D341Med (cell line): ENCODE data around the gene SLC31A1.
A peak's percentile ranks its signal among the peaks of the same experiment; 100 is the strongest.

Source experiments
- DNase-seq: peaks from one replicate; pipeline ENCODE4 v3.0.0; 2012; ENCODE audit warnings: low spot score

SLC31A1 gene

GRCh38 chr9:113221003-113221799, at the start of gene SLC31A1, which contains the start of gene FKBP15:
TSS of gene SLC31A1 (plus strand) at chr9:113221544. CDS start at chr9:113256149, 34,605 bp downstream.
TSS of gene FKBP15 (minus strand) at chr9:113221277. CDS start at chr9:113221243, 34 bp downstream.
- peak; percentile 98 for DNase-seq

GRCh38 chr9:113173341-113173740, 48.0 kb upstream of the SLC31A1 start:
- no peak for DNase-seq

DNA sequence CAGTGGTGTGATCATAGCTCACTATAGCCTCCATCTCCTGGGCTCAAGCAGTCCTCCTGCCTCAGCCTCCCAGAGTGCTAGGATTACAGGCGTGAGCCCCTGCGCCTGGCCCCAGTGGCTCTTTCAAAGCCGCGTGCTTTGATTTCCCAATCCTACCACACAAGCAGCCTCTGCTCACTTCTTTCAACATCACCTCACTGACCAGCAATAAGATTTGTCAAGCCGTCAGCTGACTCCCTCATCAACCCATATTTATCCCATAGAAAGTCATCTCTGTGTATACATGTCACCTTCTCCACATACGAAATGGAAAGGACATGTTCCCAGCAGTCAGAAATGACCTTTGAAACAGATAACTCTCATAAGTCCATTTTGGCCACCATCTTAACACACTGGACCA, 44.5 kb upstream of the SLC31A1 start:
- no peak for DNase-seq

- DNase-seq, result no peak
These were observed 44.1 kb upstream of the SLC31A1 start for GRCh38 chr9:113177251-113177650.

DNA sequence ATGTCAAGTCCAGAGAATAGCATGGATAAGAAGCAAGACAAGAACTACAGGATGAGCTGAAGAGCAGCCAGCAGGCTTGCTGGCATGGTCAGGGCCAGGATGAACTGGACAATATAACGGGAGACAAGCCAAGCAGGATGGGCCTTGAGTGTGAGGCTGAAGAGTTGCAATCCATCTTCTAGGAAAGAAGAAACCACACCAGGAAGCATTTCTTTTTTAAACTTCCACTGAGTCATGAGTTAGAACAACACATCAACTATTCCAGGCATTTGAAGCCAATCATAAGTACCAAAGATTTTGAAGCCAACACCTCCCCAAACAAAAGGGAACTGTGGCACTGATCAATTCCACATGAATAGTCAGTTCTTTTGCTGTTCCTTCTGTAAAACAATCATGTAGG, 43.3 kb upstream of the SLC31A1 start:
- DNase-seq, result no peak

GRCh38 chr9:113179839-113180238, 41.5 kb upstream of the SLC31A1 start:
- no peak for DNase-seq

DNA sequence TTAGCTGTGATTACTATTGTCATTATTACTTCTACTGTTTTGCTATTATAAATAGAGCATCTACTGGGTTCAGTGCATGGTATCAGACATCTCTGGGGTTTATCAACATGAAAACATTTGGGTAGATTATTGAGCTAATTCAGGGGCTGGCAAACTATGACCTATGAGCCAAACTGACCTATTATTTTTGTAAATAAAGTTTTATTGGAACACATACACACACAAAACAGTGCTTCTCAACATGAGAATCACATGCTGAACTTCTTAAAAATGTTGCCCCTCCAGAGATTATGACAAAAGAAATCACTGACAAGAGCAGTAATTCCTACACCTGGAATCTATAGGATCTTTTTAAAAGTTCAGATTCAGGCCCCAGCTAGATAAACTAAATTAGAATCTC, 40.2 kb upstream of the SLC31A1 start:
- DNase-seq, result no peak

DNA sequence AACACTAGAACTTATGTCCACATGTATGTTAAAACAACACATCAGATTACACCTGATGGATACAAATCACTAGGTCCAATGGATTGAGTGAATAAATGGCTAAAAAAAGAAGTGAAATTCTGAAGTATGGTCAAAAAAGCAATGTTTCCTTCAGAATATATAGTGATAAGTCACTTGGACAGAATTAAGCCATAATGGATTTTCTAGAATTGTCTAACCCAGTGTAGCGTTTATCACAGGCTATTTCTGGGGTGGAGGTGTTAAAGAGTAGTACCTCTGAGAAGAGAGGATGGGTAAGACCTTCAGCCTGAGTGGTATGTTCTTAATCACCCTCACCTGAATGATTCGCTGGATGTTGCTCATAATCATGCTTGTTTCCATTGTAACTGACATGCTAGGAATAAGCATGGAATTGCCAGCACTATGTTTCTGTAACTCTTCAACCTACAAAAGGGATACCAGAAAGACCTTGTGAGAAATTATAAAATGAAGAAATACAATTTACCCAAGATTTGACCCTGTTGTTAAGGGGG, 37.3 kb upstream of the SLC31A1 start:
- no peak for DNase-seq

GRCh38 chr9:113184539-113184938, 36.8 kb upstream of the SLC31A1 start:
- DNase-seq, result no peak

GRCh38 chr9:113185271-113185670, 36.1 kb upstream of the SLC31A1 start:
- DNase-seq, result no peak

- DNase-seq, result no peak
These were observed 35.1 kb upstream of the SLC31A1 start for GRCh38 chr9:113186137-113186755.

DNA sequence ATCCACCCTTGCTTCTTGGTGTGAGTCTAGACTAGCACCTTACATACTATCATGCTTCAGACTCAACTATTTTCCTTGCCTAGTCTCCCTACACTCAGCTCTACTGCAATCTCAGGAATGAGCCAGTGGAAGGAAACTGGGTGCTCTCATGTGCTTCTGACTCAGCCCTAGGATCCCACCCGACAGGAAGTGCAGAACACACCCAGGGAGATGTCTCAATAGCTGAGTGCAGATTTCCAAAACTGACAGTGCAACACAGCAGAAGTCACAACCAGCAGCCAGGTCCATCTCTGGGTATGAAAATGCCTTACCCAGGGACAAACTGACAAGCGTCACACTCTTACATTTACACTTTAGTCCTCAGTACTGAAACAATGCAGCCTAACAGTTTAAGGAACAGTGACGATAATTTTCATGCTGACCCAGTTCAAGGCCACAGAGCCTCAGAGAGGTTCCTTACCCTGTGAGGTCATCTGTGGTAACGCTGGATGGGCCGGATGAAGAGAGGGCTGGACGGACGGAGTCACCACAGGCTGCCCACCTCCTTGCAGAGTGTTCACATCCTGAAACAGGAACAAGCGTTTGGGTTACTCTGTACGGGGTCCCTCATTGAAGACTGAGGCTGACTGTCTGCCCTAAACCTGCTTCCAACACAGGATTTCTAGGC, 33.3 kb upstream of the SLC31A1 start:
- DNase-seq, result no peak

GRCh38 chr9:113192455-113192854, 28.9 kb upstream of the SLC31A1 start:
- DNase-seq, result no peak

- DNase-seq, result no peak
These were observed 21.5 kb upstream of the SLC31A1 start for GRCh38 chr9:113199683-113200329.

DNA sequence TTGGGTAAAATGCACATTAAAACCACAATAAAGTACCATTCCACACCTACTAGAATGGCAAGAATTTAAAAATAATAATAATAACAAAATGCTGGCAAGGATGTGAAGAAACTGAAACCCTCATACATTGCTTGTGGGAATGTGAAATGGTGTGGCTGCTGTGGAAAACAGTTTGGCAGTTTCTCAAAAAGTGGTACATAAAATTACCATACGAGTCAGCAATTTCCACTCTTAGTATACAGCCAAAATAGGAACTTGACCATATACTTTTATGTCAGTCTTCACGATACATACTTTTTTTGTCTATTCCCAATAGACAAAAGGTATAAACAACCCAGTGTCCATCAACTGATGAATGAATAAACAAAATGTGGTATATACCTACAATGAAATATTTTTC, 15.9 kb upstream of the SLC31A1 start:
- DNase-seq, result no peak

GRCh38 chr9:113205861-113206260, 15.5 kb upstream of the SLC31A1 start:
- DNase-seq, result no peak

GRCh38 chr9:113210815-113211214, 10.5 kb upstream of the SLC31A1 start:
- DNase-seq, result no peak

DNA sequence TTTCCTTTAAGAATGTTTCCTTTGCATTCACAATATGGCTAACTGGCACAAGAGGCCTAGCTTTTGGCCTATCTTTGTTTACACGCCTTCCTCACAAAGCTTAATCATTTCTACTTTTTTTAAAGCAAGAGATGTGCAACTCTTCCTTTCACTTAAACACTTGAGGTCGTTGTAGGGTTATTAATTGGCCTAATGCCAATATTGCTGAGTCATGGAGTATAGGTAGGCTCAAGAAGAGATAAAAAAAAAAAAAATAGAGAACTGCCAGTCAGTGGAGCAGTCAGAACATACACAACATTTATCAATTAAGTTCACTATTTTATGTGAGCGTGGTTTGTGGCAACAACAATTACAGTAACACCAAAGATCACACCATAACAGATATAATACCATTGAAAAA, 6.2 kb upstream of the SLC31A1 start:
- DNase-seq, result no peak

GRCh38 chr9:113216406-113216805, 4.9 kb upstream of the SLC31A1 start:
- no peak for DNase-seq

- no peak for DNase-seq
These were observed 2.0 kb upstream of the SLC31A1 start for GRCh38 chr9:113219186-113219936.

DNA sequence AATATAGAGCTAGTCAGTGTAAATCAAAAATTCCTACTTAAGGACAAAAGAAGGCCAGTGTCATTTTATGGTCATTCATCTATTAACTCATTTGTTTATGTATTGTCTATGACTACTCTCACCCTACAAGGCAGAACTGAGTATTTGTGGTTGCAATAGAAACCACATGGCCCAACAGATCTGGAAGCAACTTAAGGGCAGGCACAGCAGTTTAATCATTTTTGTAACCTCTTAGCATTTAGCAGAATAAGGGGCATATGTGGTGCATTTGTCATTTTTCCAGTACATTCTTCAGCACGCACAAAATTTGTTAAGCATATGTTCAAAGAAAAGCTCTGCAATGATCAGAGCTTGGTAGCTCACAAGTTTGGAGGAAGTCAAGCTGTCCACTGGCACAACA, 1.4 kb upstream of the SLC31A1 start:
- no peak for DNase-seq
